ENCODE measurements around the gene DUSP14. TPM values are rescaled to one million over a fixed set of nuclear protein-coding genes. Genes with fewer than 3 reads are reported as not detected.

Gene DUSP14
- total and polyA plus RNA-seq, 2 of the 8 experiments (the other 6 are each of a cell fraction or from before 2014, with no cell fraction given) = 22.1 to 37.9 TPM

- TF ChIP-seq RXRA (IDR thresholded peaks at IDR 0.05; ENCODE audit: insufficient read depth, low read depth, low read length) = no peak
- TF ChIP-seq KDM5A (IDR thresholded peaks at IDR 0.05; ENCODE audit: low read length) = no peak
- TF ChIP-seq EZH2 (IDR thresholded peaks at IDR 0.05; ENCODE audit: low read depth, low read length, severe bottlenecking) = no peak
- no peak for TF ChIP-seq TAF1 (IDR thresholded peaks at IDR 0.05; ENCODE audit: low read depth, low read length)
- TF ChIP-seq SRF (IDR thresholded peaks at IDR 0.05; ENCODE audit: low read depth, low read length) = no peak
- no peak for TF ChIP-seq NRF1 (IDR thresholded peaks at IDR 0.05; ENCODE audit: low read depth, low read length)
Observed at GRCh38 chr17:37558299-37558698, 68.6 kb downstream of the DUSP14 start (continued).
